HG03432 (cell line): ENCODE data around the gene KCNN3.
A peak's percentile ranks its signal among the peaks of the same experiment; 100 is the strongest.
"Not testable (repeated sequence)": the region's sequence is repeated elsewhere in the genome, so short reads cannot be mapped to it uniquely, and the experiment has no call there.

Experiments used
- ATAC-seq: cut with Tn5 transposase; IDR thresholded peaks from one replicate; pipeline ENCODE4 v1.9.1; 2021; ENCODE audit warnings: mild to moderate bottlenecking, moderate library complexity; ENCODE audit not compliant: unreplicated experiment

Gene KCNN3

GRCh38 chr1:154870115-154870571 is at the start of gene KCNN3:
KCNN3 (minus strand) TSS chr1:154870281; CDS start chr1:154869964, 317 bp downstream.
- peak; percentile 86 for ATAC-seq

- no peak for ATAC-seq
Observed at GRCh38 chr1:154913273-154913672, 43.2 kb upstream of the KCNN3 start.

DNA sequence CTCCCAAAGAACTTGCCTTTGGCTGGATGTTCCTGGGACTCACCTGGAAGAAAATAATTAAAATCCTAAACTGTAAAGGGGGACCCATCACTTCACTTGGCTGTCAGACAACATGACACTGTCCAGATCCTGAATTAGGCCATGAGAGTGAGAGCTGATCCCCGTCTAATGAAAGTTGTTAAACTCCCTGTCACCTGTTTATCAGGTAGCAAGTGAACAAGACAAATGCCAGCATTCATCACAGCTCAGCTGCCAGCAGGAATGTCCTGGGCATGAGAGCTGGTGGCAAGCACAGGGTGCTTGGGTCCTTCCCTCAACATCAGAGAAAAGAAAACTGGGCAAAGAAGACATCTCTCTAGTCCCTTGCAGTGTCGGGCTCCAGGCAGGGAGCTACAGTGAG is 42.7 kb upstream of the KCNN3 start:
- ATAC-seq, result no peak

DNA sequence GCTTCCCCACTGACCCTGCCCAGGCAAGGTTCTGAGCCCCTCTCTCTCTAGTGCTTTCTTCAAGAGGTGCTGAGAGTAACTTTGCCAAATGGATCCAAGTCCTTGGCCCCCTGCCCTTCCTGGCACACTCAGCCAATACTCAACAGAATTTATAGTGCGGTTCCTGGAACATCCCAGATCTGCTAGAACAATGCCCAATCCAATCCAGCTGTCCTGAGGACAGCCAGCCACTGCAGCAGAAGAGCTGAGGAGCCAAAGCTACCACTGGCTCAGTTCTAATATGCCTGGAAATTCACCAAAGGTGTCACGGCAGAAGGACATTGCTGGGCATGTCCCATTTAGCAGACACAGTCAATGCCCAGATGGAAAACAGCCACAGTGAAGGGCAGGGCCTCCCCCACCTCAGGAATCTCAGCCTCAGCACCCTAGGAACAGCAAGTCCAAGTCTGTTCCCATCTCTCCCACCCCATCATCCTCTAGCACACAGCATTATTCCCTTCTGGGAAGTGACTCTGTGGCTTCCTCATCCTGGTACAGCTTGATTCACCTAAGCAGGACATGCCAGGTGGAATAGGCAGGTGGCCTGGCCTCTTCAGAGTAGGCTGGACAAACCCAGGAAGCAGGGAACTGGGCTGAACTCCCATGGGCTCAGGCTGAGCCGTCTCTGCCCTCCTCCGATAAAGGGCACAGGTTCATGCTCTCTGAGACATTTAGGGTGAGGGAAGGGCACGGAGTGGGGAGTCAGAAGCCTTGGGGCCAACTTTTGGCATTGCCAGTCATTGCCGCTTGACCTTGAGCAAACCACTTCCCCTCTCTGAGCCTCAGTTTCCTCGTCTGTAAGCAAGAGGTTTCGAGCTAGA is 41.8 kb upstream of the KCNN3 start:
- ATAC-seq, result no peak

DNA sequence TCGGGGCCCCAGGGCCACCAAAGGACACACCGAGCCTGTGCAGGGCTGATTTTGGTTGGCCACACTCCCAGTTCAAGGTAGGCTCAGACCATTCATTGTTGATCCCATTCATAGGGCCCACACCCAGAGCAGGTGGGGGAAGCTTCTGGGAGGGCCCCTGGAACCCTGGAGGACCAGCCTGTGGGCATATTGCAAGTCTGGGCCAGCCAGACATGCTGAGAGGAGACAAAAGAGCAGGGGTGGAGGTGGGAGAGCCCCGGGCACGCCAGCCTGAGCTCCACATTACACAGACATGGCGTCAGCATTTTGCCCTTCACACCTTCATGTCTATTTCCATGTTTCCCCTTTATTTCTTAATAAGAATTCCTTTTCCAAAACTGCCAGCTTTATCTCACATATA is 40.8 kb upstream of the KCNN3 start:
- ATAC-seq, result no peak

DNA sequence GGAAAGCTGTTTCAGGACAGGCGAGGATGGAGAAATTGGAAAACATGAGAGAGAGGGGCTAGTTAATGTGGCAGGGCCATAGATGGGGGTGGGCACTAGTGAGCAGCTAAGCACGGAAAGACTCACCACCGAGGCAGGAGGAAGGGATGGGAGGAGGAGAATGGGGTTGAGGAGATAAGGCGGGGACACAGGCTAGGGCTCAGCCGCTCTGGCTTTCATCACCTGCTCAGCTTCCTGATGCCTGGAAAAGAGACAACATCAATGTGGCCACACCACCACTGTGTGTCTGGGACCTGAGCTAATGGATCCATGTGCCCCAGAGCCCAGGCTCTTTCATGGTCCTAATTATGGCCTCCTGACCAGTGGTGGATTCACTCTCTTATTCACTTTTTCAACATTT is 38.9 kb upstream of the KCNN3 start:
- ATAC-seq, result no peak

GRCh38 chr1:154908129-154908528 is 38.0 kb upstream of the KCNN3 start:
- not testable (repeated sequence) for ATAC-seq

DNA sequence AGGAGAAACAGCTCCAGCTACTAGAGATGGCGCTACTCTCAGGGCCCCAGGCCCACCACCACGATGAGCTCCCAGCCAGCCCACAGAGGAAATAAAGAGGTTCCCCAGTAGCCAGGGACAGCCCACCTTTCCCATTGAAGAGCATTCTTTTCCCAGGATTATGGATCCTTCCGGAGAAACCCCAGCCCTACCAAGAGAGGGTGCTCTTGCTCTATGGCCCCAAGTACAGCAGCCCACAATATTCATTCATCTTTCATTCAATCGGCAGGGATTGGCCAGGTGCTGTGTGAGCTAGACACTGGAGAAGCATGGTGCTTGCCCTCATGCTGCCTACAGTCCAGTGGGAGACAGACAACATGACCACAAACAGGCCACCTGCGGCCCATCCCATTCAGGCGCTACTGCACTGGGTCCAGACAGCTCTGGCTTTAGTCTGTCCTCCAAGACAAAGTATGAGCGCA is 36.6 kb upstream of the KCNN3 start:
- no peak for ATAC-seq

GRCh38 chr1:154902938-154903566 is 33.0 kb upstream of the KCNN3 start:
- ATAC-seq, result no peak

DNA sequence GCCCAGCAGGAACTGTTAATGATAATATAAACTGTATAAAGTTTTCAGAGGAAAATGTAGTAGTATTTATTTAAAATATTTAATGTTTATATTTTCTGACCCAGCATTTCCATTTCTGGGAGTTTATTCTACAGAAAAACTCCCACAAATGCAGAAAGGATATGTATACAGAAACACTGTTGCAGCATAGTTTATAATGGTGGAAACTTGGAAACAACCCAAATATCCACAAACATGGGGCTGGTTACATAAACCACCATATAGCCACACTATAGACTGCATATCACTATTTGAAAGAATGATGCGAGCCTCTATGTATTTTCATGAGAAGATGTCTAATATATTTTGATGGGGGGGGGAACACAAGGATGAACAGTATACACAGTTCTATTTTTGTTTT is 31.5 kb upstream of the KCNN3 start:
- ATAC-seq, result no peak

- no peak for ATAC-seq
Observed at GRCh38 chr1:154899041-154899440, 29.0 kb upstream of the KCNN3 start.

DNA sequence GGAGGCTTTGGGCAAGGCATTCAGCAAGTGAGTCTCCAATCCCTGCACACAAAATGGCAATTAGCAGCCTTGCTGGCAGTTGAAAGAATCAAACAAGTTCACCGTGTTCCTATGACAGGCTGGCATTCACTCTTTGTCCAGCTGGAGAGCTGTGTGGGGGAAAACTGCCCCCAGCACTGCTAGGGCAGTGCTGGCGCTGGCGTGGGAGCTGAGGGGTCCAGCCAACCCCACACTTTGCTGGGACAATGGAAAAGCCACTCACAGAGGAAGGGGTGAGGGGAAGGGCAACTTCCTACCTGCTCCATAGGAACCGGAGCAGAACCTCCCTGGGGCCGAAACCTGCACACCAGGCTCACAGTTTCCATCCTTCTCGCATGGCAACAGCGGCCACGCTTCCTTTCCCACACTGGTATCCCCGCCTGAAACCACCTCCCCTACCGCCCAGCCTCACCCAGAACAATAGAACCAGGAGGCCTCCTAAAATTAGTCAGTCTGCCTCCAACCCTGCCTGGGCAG is 26.7 kb upstream of the KCNN3 start:
- no peak for ATAC-seq

DNA sequence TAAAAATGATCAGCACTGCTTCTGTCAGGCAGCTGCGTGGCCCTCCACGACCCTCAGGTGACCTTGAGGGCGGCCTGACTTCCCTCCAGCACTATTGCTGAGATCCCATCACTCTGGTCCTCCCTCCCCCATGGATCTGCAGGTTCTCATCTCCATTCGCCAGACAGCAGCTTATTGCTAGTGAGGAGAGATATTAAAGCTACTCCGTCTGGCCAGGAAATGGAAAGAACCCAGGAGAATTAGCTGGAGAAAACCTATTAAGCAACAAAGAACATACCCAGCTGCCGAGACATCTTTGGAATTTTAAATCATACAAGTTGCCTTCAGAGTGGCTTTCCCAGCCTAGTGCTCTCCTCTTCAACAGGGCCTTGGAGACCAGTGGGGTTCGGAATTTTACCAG is 25.7 kb upstream of the KCNN3 start:
- ATAC-seq, result no peak

DNA sequence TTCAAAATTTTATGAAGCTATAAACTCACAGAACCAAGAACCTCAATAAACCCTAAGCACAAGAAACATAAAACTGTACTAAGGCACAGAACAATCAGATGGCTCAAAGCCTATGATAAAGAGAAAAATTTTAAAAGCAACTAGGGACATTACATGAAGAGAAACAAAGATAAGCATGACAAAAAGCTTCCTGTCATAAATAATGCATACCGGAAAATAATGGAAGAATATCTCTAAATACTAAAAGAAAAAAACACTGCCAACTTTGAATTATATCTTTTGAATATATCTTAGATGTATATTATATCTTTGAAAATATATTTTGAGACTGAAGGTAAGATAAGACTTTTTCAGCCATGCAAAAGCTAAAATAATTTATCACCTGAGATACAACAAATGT is 21.4 kb upstream of the KCNN3 start:
- no peak for ATAC-seq

DNA sequence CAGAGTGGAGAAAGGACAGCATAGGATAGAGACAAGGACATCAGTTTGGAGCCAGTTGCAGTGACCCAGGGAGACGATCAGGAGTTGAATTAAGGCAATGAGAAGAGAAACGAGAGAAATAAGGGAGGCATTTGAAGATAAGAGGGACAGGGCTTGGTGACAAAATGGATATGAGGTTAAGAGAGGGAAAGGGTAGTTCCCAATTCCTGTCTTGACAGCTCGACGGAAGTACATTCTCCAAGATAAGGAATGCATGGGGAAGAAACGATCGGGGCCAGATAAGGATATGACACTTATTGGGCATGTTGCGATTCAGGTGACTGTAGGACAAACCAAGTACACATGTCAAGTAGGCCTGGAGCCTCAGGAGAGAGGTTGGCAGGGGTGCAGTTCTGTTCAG is 18.7 kb upstream of the KCNN3 start:
- no peak for ATAC-seq

- ATAC-seq, result no peak
Observed at GRCh38 chr1:154886281-154887015, 16.4 kb upstream of the KCNN3 start.

GRCh38 chr1:154884869-154885701 is 15.0 kb upstream of the KCNN3 start:
- ATAC-seq, result no peak

GRCh38 chr1:154883919-154884868 is 14.1 kb upstream of the KCNN3 start:
- ATAC-seq, result no peak

DNA sequence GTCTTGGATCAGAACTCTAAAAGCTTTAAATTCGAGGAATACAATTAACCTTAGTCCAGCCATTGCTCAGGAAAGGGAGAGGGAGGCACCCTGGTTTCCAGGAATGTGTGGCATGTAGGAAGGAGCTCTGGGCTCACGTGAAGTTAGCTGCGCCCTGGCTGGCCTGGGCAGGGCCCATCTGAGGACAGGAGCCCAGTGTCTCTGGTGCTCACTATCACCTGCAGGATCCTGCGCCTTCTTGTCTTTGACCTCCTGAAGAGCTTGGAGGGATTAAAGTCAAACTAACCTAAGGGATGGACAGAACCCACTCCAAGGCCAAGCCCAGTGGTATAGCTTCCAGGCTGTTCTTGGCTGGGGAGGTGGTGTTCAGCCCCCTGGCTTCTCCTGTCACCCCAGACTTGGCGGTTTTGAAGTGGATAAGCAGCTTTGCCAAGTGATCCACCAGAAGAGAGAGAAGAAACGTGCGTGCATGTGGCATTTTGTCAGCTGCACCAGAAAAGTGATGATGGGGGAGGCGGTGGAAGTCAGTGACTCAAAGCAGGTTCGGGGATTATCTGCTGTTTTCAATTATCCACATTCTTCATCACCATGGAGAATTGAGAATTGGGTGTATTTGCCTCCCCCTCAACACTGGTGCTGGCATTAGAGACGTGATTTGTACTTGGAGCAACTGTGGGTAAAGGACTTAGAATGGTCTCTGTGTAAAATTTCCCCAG is 11.9 kb upstream of the KCNN3 start:
- ATAC-seq, result no peak
